Skeletal muscle tissue (tissue), 4 donors: ENCODE data around the gene ZNF669. TPM values are rescaled to one million over a fixed set of nuclear protein-coding genes. Genes with fewer than 3 reads are reported as not detected.
"Not testable (repeated sequence)": the region's sequence is repeated elsewhere in the genome, so short reads cannot be mapped to it uniquely, and the experiment has no call there.

Experiments used
- H3K27ac ChIP-seq: one replicate; pipeline ENCODE4 v1.7.0; 2013; ENCODE audit warnings: mild to moderate bottlenecking, low read depth, low read length, inconsistent platforms
- H3K27me3 ChIP-seq, 3 donors: one replicate each; pipeline ENCODE4 v1.7.0; 2013; ENCODE audit warnings: low read length in 3 of 3; ENCODE audit not compliant: control insufficient read depth in 3 of 3, insufficient read depth in 3 of 3
- H3K36me3 ChIP-seq, 3 donors: one replicate each; pipeline ENCODE4 v1.7.0; 2013; ENCODE audit warnings: low read length in 3 of 3; ENCODE audit not compliant: control insufficient read depth in 3 of 3, insufficient read depth in 3 of 3
- H3K4me1 ChIP-seq, 3 donors: one replicate each; pipeline ENCODE4 v1.7.0; 2013; ENCODE audit warnings: low read length in 3 of 3, mild to moderate bottlenecking in 3 of 3; ENCODE audit not compliant: control insufficient read depth in 3 of 3, insufficient read depth in 3 of 3
- H3K4me3 ChIP-seq, 3 donors: one replicate each; pipeline ENCODE4 v1.7.0; 2013; ENCODE audit warnings: low read length in 3 of 3
- H3K9ac ChIP-seq, 3 donors: one replicate each; pipeline ENCODE4 v1.7.0; 2013; ENCODE audit warnings: low read length in 3 of 3, mild to moderate bottlenecking in 3 of 3, moderate library complexity in 2 of 3, low read depth in 1 of 3
- H3K9me3 ChIP-seq, 3 donors: one replicate each; pipeline ENCODE4 v1.7.0; 2013; ENCODE audit warnings: low read length in 3 of 3; ENCODE audit not compliant: control insufficient read depth in 3 of 3
- total RNA-seq: library from RNA; depleted of rRNA; stranded (reverse); fragments of >200 nt; gene quantifications from one replicate; pipeline ENCODE4 v1.2.3, GENCODE V29; 2014
- donor health status: Osteomylitis.

ZNF669 gene
- total RNA-seq, result 11.0 TPM

GRCh38 chr1:247103859-247104591, at the start of gene ZNF669:
TSS of gene ZNF669 (minus strand) at chr1:247104356. CDS start at chr1:247104199, 157 bp downstream.
- peak within 1 kb of the TSS; percentile 90 to 96 (median 93) for H3K4me3 ChIP-seq
- H3K9ac ChIP-seq, result peak within 1 kb of the TSS; percentile 91 to 99 (median 94)
- peaks cover 18 to 21% (median 21%) of the 10 kb centered on the region in 3 donors for H3K36me3 ChIP-seq
- peaks cover 0 to 7% (median 6%) of the 10 kb centered on the region in 3 donors for H3K9me3 ChIP-seq
- no peaks in the 10 kb centered on the region for H3K27me3 ChIP-seq
- peak within 1 kb of the TSS; percentile 83 for H3K27ac ChIP-seq
- H3K4me1 ChIP-seq, result peaks cover 0 to 14% (median 6%) of the 10 kb centered on the region in 3 donors

- Histone ChIP-seq H3K4me3 (no peak overlapping the region), H3K9ac (no peak overlapping the region), H3K9me3 (peaks cover 5 to 21% (median 6%) of the 10 kb centered on the region in 3 donors), H3K36me3 (peaks cover 4 to 7% (median 6%) of the 10 kb centered on the region in 3 donors), H3K4me1 (no peaks in the 10 kb centered on the region), H3K27ac (no peak overlapping the region), H3K27me3 (no peaks in the 10 kb centered on the region)
Observed at GRCh38 chr1:247147781-247148180, 43.6 kb upstream of the ZNF669 start.

DNA sequence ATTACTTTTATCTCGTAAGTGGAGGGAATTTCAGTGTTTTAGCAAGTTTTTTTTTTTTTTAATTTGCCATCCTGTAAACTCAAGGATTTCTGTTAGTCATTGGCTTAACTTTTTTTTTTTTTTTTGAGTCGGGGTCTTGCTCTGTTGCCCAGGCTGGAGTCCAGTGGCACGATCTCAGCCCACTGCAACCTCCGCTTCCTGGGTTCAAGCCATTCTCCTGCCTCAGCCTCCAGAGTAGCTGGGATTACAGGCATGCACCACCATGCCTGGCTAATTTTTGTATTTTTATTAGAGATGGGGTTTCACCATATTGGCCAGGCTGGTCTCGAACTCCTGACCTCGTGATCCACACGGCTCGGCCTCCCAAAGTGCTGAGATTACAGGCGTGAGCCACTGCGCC, 43.0 kb upstream of the ZNF669 start:
- H3K36me3 ChIP-seq, H3K27ac ChIP-seq, H3K4me3 ChIP-seq, H3K4me1 ChIP-seq, H3K9ac ChIP-seq, H3K27me3 ChIP-seq: not testable (repeated sequence)
- H3K9me3 ChIP-seq, result peaks cover 5 to 21% (median 6%) of the 10 kb centered on the region in 3 donors

- H3K4me3 ChIP-seq, result no peak overlapping the region
- no peak overlapping the region for H3K27ac ChIP-seq
- no peak overlapping the region for H3K9ac ChIP-seq
- H3K27me3 ChIP-seq, result no peaks in the 10 kb centered on the region
- H3K4me1 ChIP-seq, result no peaks in the 10 kb centered on the region
- peaks cover 6 to 21% (median 6%) of the 10 kb centered on the region in 3 donors for H3K9me3 ChIP-seq
- H3K36me3 ChIP-seq, result peaks cover 4 to 8% (median 7%) of the 10 kb centered on the region in 3 donors
Observed at GRCh38 chr1:247146671-247147070, 42.5 kb upstream of the ZNF669 start.

DNA sequence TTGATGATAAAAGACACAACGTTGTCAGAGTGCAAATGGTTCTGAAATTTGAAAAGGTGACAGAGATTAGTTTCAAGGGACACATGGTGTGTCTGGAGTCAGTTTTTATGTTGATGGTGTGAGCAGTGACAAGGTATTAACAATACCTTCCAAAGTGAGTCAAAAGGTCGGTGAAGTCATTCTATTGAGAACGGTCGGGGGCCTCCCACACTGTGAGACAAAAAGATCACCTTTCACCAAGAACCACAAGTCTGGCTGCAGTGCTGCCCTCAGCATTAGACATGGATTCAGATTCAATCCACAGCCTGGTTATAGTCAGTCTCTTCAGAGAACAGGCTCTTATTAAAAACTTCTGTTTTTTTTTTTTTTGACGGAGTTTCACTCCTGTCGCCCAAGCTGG, 41.1 kb upstream of the ZNF669 start:
- no peak overlapping the region for H3K27ac ChIP-seq
- H3K9me3 ChIP-seq, result peaks cover 14 to 29% (median 19%) of the 10 kb centered on the region in 3 donors
- no peak overlapping the region for H3K9ac ChIP-seq
- no peaks in the 10 kb centered on the region for H3K27me3 ChIP-seq
- no peak overlapping the region for H3K4me3 ChIP-seq
- H3K4me1 ChIP-seq, result no peaks in the 10 kb centered on the region
- peaks cover 4 to 16% (median 7%) of the 10 kb centered on the region in 3 donors for H3K36me3 ChIP-seq

- H3K9ac ChIP-seq, H3K27me3 ChIP-seq, H3K4me1 ChIP-seq, H3K27ac ChIP-seq, H3K4me3 ChIP-seq: not testable (repeated sequence)
- H3K36me3 ChIP-seq, result peaks cover 0 to 10% (median 0%) of the 10 kb centered on the region in 3 donors
- peaks cover 14 to 27% (median 18%) of the 10 kb centered on the region in 3 donors for H3K9me3 ChIP-seq
Observed at GRCh38 chr1:247139557-247139956, 35.4 kb upstream of the ZNF669 start.

GRCh38 chr1:247131236-247131635, 27.1 kb upstream of the ZNF669 start:
- peaks cover 3 to 5% (median 4%) of the 10 kb centered on the region in 3 donors for H3K9me3 ChIP-seq
- no peak overlapping the region for H3K4me3 ChIP-seq
- no peaks in the 10 kb centered on the region for H3K27me3 ChIP-seq
- no peak overlapping the region for H3K27ac ChIP-seq
- H3K36me3 ChIP-seq, result peaks cover 5 to 13% (median 7%) of the 10 kb centered on the region in 3 donors
- peaks cover 0 to 4% (median 0%) of the 10 kb centered on the region in 3 donors for H3K4me1 ChIP-seq
- no peak overlapping the region for H3K9ac ChIP-seq

DNA sequence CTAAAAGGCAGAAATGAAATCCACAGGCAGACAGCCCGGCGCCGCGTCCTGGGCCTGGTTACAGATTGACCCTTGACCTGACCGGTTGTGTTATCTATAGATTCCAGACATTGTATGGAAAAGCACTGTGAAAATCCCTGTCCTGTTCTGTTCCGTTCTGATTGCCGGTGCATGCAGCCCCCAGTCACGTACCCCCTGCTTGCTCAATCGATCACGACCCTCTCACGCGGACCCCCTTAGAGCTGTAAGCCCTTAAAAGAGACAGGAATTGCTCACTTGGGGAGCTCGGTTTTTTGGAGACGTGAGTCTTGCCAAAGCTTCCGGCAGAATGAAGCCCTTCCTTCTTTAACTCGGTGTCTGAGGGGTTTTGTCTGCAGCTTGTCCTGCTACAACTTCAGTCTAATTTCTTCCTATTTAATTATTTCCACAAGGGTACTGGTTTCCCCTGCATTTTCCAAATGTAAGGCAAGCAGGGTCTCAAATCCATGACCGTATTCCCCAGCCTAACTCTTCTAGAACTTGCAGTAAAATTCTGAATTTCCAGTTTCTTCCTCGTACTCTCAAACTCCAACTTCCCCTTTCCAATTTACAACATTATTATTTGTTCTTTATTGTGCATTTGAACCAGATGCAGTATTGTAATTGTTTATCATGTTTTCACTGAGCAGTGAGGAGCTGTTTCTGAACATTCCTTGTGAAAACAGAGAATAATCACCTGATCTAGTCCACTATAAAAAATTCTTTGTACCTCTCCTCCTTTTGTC, 23.5 kb upstream of the ZNF669 start:
- not testable (repeated sequence) for H3K9me3 ChIP-seq, H3K27ac ChIP-seq, H3K27me3 ChIP-seq, H3K4me3 ChIP-seq, H3K4me1 ChIP-seq, H3K9ac ChIP-seq
- H3K36me3 ChIP-seq, result peaks cover 5 to 13% (median 7%) of the 10 kb centered on the region in 3 donors

GRCh38 chr1:247126601-247127000, 22.4 kb upstream of the ZNF669 start:
- not testable (repeated sequence) for H3K4me3 ChIP-seq, H3K27me3 ChIP-seq

GRCh38 chr1:247126166-247126565, 22.0 kb upstream of the ZNF669 start:
- H3K27me3 ChIP-seq, H3K36me3 ChIP-seq, H3K4me1 ChIP-seq, H3K9ac ChIP-seq, H3K9me3 ChIP-seq, H3K27ac ChIP-seq, H3K4me3 ChIP-seq: not testable (repeated sequence)

More at GRCh38 chr1:247126601-247127000, 22.4 kb upstream of the ZNF669 start:
- H3K9ac ChIP-seq, H3K9me3 ChIP-seq, H3K4me1 ChIP-seq, H3K36me3 ChIP-seq, H3K27ac ChIP-seq: not testable (repeated sequence)
